NK-92 (cell line): Measurements from ENCODE around the gene CCM2L.
"Not testable (repeated sequence)": the region's sequence is repeated elsewhere in the genome, so short reads cannot be mapped to it uniquely, and the experiment has no call there.

ENCODE experiments used
- DNase-seq: peaks from one replicate; lab custom pipeline; 2025; ENCODE audit not compliant: unreplicated experiment; lab: John Stamatoyannopoulos, UW

Gene CCM2L

DNA sequence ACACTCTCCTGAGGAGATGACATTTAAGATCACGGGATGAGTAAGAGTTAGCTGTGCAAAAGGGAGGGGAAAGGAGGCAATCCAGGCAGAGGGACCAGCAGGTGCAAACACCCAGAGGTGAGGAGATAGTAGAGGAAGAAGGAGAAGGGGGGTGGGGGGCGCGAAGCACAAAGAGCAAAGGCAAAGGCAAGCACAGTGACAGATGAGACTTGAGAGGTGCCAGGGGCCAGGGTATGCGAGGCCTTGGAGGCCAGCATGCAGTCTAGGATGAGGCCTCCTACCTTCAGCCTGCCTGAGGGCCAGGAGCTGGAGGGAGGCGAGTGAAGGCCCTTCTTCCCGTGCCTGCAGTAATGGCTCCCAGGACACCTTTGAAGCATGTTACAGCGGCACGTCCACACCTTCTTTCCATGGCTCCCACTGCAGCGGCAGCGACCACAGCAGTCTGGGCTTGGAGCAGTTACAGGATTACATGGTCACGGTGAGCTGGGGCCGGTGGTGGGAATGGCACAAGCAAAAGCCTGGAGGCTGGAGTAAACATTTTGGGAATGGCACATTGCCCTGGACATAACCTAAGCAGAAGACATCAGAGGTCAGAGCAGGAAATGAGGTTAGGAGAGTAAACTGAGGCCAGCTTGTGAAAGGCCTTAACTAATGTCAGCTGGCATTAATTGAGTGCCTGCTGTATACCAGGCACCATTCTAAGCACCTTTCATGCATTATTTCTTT, 18.6 kb downstream of the CCM2L start:
- DNase-seq = no peak

DNA sequence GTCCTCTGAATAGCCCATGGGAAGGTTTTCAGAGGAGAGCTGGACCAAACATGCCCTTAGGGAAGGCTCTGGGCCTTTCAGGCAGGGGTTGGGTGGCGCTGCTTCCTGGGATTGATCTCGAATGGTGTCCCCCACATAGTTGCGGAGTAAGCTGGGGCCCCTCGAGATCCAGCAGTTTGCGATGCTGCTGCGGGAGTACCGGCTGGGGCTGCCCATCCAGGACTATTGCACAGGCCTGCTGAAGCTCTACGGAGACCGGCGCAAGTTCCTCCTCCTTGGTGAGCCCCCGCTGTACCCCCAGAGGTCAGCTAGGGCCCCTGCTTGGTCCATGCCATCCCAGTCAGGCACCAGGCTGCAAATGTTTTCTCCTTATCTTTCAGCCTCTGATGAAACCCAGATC, 19.3 kb downstream of the CCM2L start:
- no peak for DNase-seq

DNA sequence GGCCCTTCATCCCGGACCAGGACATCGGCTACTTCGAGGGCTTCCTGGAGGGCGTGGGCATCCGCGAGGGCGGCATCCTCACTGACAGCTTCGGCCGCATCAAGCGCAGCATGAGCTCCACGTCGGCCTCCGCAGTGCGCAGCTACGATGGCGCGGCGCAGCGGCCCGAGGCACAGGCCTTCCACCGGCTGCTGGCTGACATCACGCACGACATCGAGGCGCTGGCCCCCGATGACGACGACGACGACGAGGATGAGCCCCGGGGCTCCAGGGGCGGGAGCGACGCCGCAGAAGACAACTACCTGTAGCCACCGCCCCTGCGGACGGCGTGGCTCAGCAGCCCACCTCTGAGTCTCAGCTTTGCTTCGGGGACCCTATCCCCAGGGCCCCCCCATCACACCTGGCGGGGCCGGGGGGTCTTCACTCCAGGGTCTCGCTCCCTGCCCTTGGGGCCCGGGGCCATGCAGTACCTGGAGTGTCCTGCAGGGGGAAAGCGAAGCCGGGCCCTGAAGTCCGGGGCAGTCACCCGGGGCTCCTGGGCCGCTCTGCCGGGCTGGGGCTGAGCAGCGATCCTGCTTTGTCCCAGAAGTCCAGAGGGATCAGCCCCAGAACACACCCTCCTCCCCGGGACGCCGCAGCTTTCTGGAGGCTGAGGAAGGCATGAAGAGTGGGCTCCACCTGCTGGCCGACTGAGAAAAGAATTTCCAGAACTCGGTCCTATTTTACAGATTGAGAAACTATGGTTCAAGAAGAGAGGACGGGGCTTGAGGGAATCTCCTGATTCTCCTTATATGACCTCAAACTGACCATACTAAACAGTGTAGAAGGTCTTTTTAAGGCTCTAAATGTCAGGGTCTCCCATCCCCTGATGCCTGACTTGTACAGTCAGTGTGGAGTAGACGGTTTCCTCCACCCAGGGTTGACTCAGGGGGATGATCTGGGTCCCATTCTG, 21.0 kb downstream of the CCM2L start:
- DNase-seq = no peak

DNA sequence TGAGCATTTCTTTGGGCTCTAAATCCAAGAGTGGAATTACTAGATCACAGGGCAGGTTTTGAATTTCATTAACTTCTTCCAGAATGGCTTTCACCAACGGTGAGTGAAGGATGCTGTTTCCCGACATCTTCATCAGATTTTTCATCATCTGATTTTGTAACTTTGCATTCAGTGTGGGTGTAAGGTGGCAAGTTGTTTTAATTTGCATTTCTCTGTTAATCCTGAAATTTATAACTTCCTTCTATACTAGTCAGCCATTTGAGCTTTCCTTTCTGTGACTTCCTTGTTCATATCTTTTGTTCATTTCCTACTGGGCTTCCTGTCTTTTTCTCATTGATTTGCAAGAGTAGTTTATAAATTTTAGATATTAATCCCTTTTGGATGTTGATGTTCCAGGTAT, 23.1 kb downstream of the CCM2L start:
- DNase-seq = no peak

DNA sequence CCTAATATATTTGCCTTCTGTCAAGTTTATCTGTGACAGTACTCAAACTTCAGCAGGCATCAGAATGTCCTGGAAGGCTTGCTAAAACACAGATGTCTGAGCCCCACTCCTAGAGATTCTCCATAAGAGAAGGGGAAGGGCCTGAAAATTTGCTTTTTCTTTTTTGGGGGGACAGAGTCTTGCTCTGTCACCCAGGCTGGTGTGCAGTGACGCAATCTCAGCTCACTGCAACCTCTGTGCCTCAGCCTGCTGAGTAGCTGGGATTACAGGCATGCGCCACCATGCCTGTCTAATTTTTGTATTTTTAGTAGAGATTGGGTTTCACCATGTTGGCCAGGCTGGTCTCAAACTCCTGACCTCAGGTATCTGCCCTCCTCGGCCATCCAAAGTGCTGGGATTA, 23.5 kb downstream of the CCM2L start:
- not testable (repeated sequence) for DNase-seq

DNA sequence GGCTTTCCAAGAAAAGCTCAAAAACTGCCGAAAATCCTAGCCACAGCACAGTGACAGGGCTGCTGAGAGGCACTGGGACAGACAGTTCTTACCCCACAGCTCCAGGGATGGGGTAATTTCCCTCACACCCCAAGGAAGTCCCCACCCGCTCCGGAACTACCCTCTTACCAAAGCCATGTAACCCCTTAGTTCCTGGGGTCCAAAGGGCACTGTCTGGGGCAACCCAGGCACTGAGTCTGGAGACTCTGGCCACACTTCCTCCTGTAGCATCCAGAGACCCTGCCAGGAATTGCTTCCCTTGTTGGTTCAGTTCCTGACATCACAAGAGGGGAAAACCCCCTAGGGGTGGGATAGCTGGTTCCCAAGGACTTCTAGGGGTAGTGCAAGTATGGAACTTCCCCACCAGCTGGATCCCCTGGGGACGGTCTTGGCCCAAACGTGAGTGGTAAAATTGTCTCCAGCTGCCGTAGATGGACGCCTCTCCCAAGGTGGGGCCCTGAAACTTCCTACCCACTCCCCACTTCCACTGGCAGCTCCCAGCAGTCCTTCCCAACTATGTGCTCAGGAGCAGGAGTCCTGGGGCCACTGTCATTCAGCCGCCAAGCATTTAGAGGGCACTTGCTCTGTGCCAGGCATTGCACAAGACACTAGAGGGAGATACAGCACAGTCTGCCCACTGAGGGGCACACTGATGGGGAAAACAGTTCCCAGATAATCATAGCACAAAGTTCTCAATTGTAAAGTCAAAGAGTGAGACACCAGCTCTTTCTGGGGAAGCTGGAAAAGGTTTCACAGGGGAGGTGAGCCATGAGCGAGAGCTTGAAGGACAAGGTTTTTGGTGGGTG, 24.6 kb downstream of the CCM2L start:
- no peak for DNase-seq

DNA sequence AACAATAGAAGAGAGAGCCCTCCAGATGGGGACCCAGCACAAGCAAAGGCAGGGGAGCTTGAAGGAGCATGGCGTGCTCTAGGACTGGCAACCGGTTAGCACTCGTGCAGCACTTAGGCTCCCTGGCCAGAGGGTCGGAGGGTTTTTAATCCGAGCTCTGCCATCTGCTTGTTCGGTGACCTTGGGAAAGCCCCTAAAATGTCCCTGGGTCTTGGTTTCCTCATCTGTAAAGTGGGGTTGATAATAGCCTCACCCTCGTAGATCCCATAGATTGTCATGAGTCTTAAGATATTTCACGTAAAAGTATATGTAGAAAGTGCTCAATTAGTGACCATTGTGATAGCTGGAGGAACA, 25.2 kb downstream of the CCM2L start:
- no peak for DNase-seq

DNA sequence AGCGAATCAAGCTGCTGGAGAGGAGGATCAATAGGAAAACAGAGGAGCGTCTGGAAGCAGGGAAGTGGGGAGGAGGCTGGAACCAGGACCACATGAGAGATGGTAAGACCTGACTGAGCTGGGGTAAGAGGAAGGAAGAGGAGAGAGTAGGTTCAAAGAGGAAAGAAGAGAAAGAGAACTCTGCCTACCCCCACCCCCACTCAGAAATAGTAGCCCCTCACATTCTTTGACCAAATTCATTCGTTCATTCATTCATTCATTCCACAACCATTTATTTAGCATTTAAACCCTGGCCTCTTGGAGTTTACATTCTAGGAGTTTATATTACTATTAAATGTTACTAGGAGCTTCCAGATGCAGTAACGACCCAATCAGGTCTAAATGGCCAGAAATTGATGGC, 26.0 kb downstream of the CCM2L start:
- no peak for DNase-seq

DNA sequence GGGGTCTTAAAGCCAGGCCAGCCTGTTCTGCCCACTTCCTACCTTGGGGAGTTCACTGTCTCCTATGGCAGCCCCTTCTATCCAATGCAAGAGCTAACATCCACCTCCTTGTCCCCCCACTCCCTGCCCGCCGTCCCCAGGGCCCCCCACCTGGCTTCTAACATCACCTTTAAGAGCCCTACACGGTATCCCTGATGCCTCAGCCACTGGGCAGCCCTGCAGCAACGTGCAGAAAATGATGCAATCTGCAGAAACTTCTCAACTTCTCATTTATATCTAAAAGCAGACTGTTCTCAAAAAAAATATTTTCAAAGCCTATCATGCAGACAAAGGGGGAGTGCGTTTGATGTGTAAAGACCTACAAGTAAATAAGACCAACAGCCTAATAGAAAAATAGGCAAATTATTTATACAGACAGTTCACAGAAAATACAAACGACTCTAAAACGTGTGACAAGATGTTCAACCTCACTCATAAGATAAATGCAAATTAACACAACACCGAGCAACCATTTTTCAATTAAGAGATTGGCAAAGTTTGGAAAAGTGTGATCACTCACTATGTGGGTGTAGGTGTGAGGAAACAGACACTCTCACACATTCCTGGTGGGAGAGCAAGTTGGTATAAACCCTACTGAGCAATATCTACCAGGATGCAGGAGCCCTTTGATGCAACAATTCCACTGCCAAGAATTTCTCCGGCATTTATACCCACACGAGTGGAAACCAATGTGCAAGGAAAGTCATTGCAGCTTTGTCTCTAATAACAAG, 26.7 kb downstream of the CCM2L start:
- DNase-seq = no peak

DNA sequence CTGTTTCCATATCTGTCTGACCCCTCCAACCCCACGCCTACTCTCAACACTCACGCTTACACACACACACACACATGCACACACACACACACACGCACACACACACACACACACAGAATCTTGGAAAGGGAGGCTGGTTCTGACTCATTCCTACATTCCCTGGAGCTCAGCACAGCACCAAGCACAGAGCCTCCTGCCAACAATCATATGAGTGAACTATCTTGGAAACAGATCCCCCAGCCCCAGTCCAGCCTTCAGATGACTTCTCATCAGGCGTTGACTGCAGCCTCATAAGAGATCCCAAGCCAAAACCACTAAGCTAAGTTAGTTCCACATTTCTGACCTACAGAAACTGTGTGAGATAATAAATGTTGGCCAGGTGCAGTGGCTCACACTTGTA, 27.7 kb downstream of the CCM2L start:
- no peak for DNase-seq

DNA sequence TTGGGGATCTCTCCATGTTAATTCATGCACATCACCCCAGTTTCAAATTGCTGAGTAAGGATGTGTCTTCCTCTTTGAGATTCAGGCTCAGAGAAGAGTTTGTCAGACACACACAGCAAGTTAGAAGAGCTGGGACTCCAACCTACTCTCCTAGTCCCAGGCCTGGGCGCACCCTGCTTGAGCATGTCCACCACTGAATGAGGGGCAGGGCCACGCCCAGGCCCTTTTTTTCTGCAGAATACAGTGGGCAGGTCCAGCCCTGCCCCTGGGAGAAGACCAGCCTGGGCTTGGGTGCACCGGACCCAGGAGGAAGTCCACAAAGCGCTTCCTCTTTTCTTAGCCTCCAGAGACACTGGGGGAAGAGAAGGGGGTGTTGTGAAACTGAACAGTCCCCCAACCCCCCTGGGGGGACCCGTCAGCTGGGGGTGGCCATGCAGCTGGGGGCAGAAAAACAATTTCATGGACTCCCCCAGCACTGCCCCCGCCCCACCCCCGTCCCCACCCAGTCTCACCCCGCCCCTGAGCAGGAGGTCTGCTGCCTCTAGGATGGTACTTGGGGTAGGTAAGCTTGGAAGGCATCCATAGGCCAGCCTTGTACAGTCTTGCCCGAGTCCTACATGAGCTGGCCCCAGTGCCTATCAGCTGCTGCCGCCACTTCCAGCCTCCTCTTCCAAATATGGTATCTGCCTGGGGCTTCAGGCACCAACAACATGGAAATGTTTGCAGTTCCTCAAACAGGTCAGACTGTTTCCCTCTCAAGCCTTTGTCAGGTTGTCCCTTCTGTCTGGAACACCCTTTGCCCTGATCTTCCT, 30.1 kb downstream of the CCM2L start:
- DNase-seq = no peak

DNA sequence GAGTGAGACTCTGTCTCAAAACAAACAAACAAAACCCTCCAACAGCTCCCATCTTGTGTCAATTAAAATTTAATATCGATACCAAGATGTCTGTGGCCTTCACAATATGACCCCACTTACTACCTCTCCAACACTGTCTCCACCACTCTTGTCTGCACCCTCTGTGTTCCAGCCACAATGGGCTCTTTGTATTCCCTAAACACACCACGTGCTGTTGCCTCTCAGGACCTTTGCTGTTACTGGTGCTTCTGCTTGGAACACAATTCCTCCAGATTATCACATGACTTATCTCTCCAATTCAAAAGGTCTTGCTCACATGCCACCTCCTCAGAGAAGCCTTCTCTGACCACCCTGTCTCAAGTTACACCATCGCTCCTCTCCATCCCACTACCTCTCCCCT, 35.8 kb downstream of the CCM2L start:
- no peak for DNase-seq

DNA sequence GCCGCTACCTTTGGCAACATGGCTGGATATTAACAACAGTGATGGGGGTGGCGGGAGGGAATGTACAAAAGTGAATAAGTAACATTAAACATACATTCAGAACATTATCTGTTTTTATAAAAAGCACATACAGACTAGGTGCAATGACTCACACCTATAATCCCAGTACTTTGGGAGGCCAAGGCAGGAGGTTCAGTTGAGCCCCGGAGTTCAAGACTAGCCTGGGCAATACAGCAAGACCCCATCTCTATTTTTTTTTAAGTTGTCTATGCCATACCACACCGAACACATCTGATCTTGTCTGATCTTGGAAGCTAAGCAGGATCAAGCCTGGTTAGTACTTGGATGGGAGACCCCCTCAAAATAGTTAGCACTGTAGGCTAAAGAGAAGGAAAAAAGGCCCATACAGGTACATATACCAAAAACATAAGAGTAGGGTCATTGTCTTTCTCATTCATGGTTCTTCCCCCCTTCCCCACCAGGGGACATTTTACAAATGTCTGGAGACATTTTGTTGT, 40.1 kb downstream of the CCM2L start:
- no peak for DNase-seq

DNA sequence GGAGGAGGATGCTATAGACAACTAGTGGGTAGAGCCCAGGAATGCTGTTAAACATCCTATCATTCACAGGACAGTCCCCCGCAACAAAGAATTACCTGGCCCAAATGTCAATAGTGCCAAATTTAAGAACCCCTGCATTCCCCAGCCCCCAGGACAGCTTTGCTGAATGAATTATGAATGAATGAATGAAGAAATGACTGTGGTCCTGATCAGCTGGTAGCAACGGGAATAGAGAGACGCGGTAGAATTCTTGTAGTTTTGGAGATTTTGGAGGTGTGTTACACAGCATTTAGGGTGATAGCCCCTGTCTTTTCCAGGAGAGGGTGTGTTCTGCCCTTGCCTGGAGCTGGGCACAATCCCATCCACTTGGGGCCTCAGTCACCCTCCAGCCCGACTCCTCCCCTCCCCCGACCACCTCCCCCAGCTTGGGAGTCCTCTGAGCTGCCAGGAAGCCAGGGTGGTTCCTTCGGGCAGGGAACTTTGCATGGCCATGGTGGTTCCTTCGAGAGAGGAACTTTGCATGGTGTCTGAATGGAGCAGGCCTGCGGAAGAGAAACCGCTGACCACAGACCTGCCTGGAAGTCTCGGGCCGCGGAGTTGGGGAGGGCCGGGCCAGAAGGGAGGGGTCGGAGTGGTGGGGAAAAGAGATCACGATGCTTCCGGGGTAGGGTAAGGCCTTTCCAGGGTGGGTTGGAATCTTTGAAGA, 40.8 kb downstream of the CCM2L start:
- no peak for DNase-seq

DNA sequence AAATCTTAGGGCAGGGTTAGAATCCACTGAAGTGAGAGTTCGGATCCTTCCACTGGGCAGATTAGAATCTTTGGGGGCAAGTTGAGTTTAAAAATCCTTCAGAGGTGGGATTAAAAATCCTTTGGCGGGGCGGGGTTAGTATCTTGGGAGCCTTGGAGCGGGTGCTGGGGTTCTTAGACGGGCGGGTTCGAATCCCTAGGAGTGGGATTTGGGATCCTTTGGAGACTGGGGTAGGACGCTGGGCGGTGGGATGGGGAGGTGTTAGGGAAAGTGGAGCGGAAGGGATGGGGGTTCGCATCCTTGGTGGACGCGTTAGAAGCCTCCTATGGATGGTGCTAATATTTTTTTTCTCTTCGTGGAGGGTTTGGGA, 41.5 kb downstream of the CCM2L start:
- no peak for DNase-seq

DNA sequence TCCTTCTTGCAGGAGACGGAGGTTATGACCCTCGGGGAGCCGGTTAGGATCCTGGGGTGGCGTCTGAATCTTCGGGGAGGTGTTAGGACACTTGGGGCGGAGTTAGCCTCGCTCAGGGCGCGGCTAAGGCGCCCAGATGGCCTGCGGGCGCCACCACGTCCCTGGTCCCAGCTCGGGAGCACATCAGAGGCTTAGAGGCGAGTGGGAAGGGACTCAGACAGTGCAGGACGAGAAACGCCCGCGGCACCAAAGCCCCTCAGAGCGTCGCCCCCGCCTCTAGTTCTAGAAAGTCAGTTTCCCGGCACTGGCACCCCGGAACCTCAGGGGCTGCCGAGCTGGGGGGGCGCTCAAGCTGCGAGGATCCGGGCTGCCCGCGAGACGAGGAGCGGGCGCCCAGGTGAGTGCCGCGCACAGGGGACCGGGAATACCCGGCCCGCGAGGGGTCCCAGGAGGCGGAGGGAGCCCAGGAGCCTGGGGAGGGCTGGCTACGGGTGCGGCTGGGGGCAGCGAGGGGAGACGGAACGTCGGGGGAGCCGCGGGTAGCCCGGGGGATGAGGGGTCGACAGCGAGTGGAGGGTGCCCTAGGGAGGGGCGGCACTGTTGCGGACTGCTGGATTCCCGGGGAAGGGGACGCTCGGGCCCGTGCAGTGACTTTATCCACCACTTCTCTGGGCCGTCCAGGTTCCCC, 42.0 kb downstream of the CCM2L start, which contains the start of gene HCK:
Gene HCK (plus strand): TSS at position 153 of the 688 bp plus-strand sequence.
- DNase-seq = no peak

DNA sequence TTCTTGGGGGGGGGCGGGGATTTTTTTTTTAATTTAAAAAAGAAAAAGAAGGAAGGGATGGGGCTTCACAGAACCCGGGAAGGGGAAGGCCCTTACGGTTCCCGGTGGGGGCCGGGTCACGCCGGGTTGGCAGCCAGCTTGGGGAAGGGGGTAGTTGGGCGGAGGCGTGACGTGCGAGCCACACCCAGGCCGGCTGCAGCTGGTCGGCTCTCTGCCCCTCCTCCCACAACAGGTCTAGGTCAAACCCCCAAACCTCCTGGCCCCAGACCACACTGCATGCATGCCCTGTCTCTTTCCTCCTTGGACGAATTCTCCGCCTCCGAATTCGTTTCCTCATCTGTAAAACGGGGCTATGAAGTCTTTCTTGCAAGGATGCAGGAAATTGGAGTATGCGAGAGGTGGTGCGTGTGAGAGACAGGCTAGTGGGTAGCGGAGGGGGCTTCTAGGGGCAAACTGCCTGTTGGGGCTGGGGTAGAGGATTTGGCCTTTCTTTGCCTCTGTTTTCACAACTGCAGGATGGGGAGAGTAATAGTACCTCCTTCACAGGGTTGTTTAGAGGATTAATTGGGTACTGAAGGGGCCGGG, 42.6 kb downstream of the CCM2L start:
- DNase-seq = no peak

DNA sequence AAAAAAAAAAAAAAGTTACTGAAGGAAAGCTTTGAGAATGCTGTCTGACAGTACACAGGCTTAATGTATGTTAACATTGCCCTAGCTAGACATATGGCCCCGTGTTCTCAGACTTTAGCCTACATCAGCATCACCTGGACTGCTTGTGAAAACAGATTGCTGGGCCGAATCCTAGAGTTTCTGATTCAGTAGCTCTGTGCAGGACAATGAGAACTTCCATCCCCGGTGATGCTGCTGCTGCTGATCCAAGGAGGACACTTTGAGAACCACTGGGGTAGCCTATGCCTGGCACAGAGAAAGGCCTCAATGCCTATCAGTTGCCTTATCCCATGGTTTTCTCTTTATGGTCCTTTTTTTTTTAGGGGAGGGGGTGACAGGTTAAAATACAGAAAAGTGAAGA, 43.4 kb downstream of the CCM2L start:
- no peak for DNase-seq
